ENCODE results near the gene PLCH1.

DNA sequence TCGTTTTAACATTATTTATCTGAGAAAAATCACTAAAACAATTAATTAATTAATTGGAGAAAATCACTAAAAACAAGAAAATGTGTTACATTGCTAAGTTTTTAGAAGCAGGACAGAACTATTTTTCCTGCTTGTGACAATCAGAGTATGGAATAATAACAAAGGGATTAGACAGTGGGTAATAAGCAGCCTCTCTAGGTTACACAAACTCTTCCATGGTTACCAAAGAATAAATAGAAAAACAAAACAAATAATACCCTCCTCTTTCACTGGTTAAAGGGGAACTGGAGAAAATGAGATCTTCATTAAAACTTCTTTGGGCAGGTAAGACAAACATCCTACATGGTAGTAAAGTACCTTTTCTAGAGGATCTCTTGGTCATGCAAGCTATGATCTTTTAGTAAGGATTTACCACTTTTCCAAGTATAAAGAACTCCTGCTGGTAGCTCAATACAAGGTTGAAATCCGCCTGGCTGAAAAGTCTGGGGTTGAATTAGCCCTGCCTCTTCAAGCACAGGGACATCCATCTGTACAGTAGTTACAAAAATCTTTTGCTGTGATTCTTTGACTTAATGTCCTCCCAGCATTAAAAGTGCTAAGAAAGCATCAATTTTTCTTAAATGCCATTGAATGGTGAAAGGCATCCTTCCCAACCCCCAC is 2.5 kb upstream of the PLCH1 start:
- TF ChIP-seq, protein P1, sequence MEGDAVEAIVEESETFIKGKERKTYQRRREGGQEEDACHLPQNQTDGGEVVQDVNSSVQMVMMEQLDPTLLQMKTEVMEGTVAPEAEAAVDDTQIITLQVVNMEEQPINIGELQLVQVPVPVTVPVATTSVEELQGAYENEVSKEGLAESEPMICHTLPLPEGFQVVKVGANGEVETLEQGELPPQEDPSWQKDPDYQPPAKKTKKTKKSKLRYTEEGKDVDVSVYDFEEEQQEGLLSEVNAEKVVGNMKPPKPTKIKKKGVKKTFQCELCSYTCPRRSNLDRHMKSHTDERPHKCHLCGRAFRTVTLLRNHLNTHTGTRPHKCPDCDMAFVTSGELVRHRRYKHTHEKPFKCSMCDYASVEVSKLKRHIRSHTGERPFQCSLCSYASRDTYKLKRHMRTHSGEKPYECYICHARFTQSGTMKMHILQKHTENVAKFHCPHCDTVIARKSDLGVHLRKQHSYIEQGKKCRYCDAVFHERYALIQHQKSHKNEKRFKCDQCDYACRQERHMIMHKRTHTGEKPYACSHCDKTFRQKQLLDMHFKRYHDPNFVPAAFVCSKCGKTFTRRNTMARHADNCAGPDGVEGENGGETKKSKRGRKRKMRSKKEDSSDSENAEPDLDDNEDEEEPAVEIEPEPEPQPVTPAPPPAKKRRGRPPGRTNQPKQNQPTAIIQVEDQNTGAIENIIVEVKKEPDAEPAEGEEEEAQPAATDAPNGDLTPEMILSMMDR (IDR thresholded peaks at IDR 0.05), result no peak
- TF ChIP-seq POLR2A (IDR thresholded peaks at IDR 0.05), result no peak
